Stimulated activated CD8-positive, alpha-beta memory T cell treated with anti-CD3 and anti-CD28 coated beads, Interleukin-15, amount 100 ng/mL, for 24 hours (primary cell): ENCODE results near the gene DIPK1C.
"Not testable (repeated sequence)": the region's sequence is repeated elsewhere in the genome, so short reads cannot be mapped to it uniquely, and the experiment has no call there.

Experiments used
- DNase-seq: peaks from one replicate; pipeline ENCODE4 v3.0.0-alpha.2; 2020; ENCODE audit warnings: low read depth

The DIPK1C gene

GRCh38 chr18:74457043-74457724, at the start of gene DIPK1C:
Gene DIPK1C (minus strand): TSS chr18:74457308. CDS start chr18:74457259, 49 bp downstream.
- DNase-seq = no peak

- DNase-seq = no peak
These were observed 49.5 kb upstream of the DIPK1C start for GRCh38 chr18:74506448-74507084.

GRCh38 chr18:74505776-74506175, 48.7 kb upstream of the DIPK1C start:
- no peak for DNase-seq

GRCh38 chr18:74503137-74503536, 46.0 kb upstream of the DIPK1C start:
- DNase-seq = no peak

GRCh38 chr18:74501386-74501785, 44.3 kb upstream of the DIPK1C start:
- DNase-seq = no peak

- DNase-seq = not testable (repeated sequence)
These were observed 43.7 kb upstream of the DIPK1C start for GRCh38 chr18:74500774-74501173.

GRCh38 chr18:74500372-74500771, 43.3 kb upstream of the DIPK1C start:
- no peak for DNase-seq

GRCh38 chr18:74499633-74500032, 42.5 kb upstream of the DIPK1C start:
- DNase-seq = no peak

- peak; percentile 49 for DNase-seq
These were observed 41.9 kb upstream of the DIPK1C start for GRCh38 chr18:74498712-74499627.

- DNase-seq = no peak
These were observed 40.7 kb upstream of the DIPK1C start for GRCh38 chr18:74497778-74498177.

- DNase-seq = no peak
These were observed 40.2 kb upstream of the DIPK1C start for GRCh38 chr18:74497324-74497676.

- no peak for DNase-seq
These were observed 39.6 kb upstream of the DIPK1C start for GRCh38 chr18:74496508-74497323.

GRCh38 chr18:74495581-74496507, 38.7 kb upstream of the DIPK1C start, which contains the start of gene CNDP2:
Gene CNDP2 (plus strand): TSS chr18:74496363. CDS start chr18:74499974, 3,611 bp downstream.
- peak; percentile 99 for DNase-seq

GRCh38 chr18:74494514-74494913, 37.4 kb upstream of the DIPK1C start:
- DNase-seq = no peak

- DNase-seq = no peak
These were observed 36.6 kb upstream of the DIPK1C start for GRCh38 chr18:74493689-74494088.

- no peak for DNase-seq
These were observed 35.2 kb upstream of the DIPK1C start for GRCh38 chr18:74492259-74492658.

GRCh38 chr18:74489676-74490075, 32.6 kb upstream of the DIPK1C start:
- no peak for DNase-seq

GRCh38 chr18:74488864-74489263, 31.8 kb upstream of the DIPK1C start:
- DNase-seq = no peak

- DNase-seq = no peak
These were observed 31.2 kb upstream of the DIPK1C start for GRCh38 chr18:74488354-74488753.

- DNase-seq = no peak
These were observed 29.2 kb upstream of the DIPK1C start for GRCh38 chr18:74486119-74486849.
